WTC11 (cell line): ENCODE results near the gene SPRY2. TPM values are rescaled to one million over a fixed set of nuclear protein-coding genes. Genes with fewer than 3 reads are reported as not detected.
A peak's percentile ranks its signal among the peaks of the same experiment; 100 is the strongest.

Source experiments
- ATAC-seq: fragments of 200-7000 bp; cut with Tn5 transposase; 2 replicates; pipeline ENCODE4 v1.10.0; 2021; ENCODE audit warnings: mild to moderate bottlenecking, moderate library complexity
- CTCF ChIA-PET: fragments of 300-600 bp; sonication (Branson Sonifier 250); formaldehyde crosslinking; loops from one replicate; lab custom pipeline; 2021; ENCODE audit warnings: antibody characterized with exemption; lab: Charles Lee
- POLR2A ChIA-PET: fragments of 350-600 bp; sonication (Branson Sonifier 250); formaldehyde crosslinking; loops from one replicate; lab custom pipeline; 2021; ENCODE audit warnings: antibody characterized with exemption; lab: Charles Lee
- DNase-seq: peaks from one replicate; pipeline ENCODE4 v3.0.0; 2021; ENCODE audit warnings: low spot score
- H3K27ac Mint-ChIP-seq: 2 replicates; pipeline ENCODE4 v1.8.0; 2021; ENCODE audit warnings: mixed read lengths
- H3K27me3 Mint-ChIP-seq: 2 replicates; pipeline ENCODE4 v1.8.0; 2021; ENCODE audit warnings: low read depth, mild to moderate bottlenecking, moderate library complexity, mixed read lengths
- H3K36me3 Mint-ChIP-seq: 2 replicates; pipeline ENCODE4 v1.8.0; 2021; ENCODE audit warnings: mixed read lengths
- H3K4me1 Mint-ChIP-seq: 2 replicates; pipeline ENCODE4 v1.8.0; 2022; ENCODE audit warnings: mixed read lengths
- H3K4me3 Mint-ChIP-seq: 2 replicates; pipeline ENCODE4 v1.8.0; 2021; ENCODE audit warnings: mild to moderate bottlenecking, moderate library complexity, mixed read lengths
- H3K9me3 Mint-ChIP-seq: 2 replicates; pipeline ENCODE4 v1.8.0; 2021; ENCODE audit warnings: mixed read lengths
- ATF1 ChIP-seq: sonication (generic); formaldehyde crosslinking; IDR thresholded peaks from 2 replicates; pipeline ENCODE4 v1.8.1; 2023; ENCODE audit warnings: mild to moderate bottlenecking, moderate library complexity, missing genetic modification reagents
- ATF3 ChIP-seq: sonication (generic); formaldehyde crosslinking; conservative IDR thresholded peaks from 2 replicates; pipeline ENCODE4 v1.8.1; 2022; ENCODE audit warnings: mild to moderate bottlenecking, missing genetic modification reagents
- CDX4 ChIP-seq: fragments of 250-450 bp; sonication (Bioruptor Pico); IDR thresholded peaks from 2 replicates; pipeline ENCODE4 v1.9.0; 2021; ENCODE audit warnings: moderate library complexity, mild to moderate bottlenecking, inconsistent platforms, borderline replicate concordance
- E2F5 ChIP-seq: sonication (generic); formaldehyde crosslinking; IDR thresholded peaks from 2 replicates; pipeline ENCODE4 v1.8.1; 2022; ENCODE audit warnings: mild to moderate bottlenecking, moderate library complexity, missing genetic modification reagents
- GABPB1 ChIP-seq: sonication (generic); formaldehyde crosslinking; IDR thresholded peaks from 2 replicates; pipeline ENCODE4 v1.8.1; 2023; ENCODE audit warnings: mild to moderate bottlenecking, missing genetic modification reagents
- IRF1 ChIP-seq: sonication (generic); formaldehyde crosslinking; IDR thresholded peaks from 2 replicates; pipeline ENCODE4 v1.8.0; 2023; ENCODE audit warnings: missing genetic modification reagents
- JAZF1 ChIP-seq: fragments of 250-450 bp; sonication (Bioruptor Pico); IDR thresholded peaks from 2 replicates; pipeline ENCODE4 v1.9.0; 2021; ENCODE audit warnings: moderate library complexity, mild to moderate bottlenecking, inconsistent platforms
- NR2C2 ChIP-seq: sonication (generic); formaldehyde crosslinking; IDR thresholded peaks from 2 replicates; pipeline ENCODE4 v1.8.0; 2022; ENCODE audit warnings: mild to moderate bottlenecking, missing genetic modification reagents
- PRDM15 ChIP-seq: sonication (generic); formaldehyde crosslinking; IDR thresholded peaks from 2 replicates; pipeline ENCODE4 v1.8.0; 2022; ENCODE audit warnings: missing genetic modification reagents
- PREB ChIP-seq: sonication (generic); formaldehyde crosslinking; IDR thresholded peaks from 2 replicates; pipeline ENCODE4 v1.8.1; 2022; ENCODE audit warnings: mild to moderate bottlenecking, missing genetic modification reagents, moderate library complexity, borderline replicate concordance
- PRRX2 ChIP-seq: fragments of 250-450 bp; sonication (Bioruptor Pico); IDR thresholded peaks from 2 replicates; pipeline ENCODE4 v1.8.0; 2021; ENCODE audit warnings: mild to moderate bottlenecking
- SMAD3 ChIP-seq: sonication (generic); formaldehyde crosslinking; IDR thresholded peaks from 2 replicates; pipeline ENCODE4 v1.8.0; 2022; ENCODE audit warnings: missing genetic modification reagents, mild to moderate bottlenecking, borderline replicate concordance
- SMAD4 ChIP-seq: sonication (generic); formaldehyde crosslinking; IDR thresholded peaks from 2 replicates; pipeline ENCODE4 v1.8.0; 2022; ENCODE audit warnings: mild to moderate bottlenecking, missing genetic modification reagents
- TCF7 ChIP-seq: sonication (generic); formaldehyde crosslinking; IDR thresholded peaks from 2 replicates; pipeline ENCODE4 v1.8.0; 2022; ENCODE audit warnings: mild to moderate bottlenecking, low read depth, missing genetic modification reagents, moderate library complexity
- ZBTB21 ChIP-seq: sonication (generic); formaldehyde crosslinking; IDR thresholded peaks from 2 replicates; pipeline ENCODE4 v1.8.1; 2023; ENCODE audit warnings: mild to moderate bottlenecking, missing genetic modification reagents, borderline replicate concordance
- ZNF138 ChIP-seq: sonication (generic); formaldehyde crosslinking; conservative IDR thresholded peaks from 2 replicates; pipeline ENCODE4 v1.8.1; 2022; ENCODE audit warnings: mild to moderate bottlenecking, moderate library complexity, missing genetic modification reagents
- ZNF281 ChIP-seq: sonication (generic); formaldehyde crosslinking; IDR thresholded peaks from 2 replicates; pipeline ENCODE4 v1.8.0; 2023; ENCODE audit warnings: mild to moderate bottlenecking, missing genetic modification reagents
- ZNF423 ChIP-seq: fragments of 250-450 bp; sonication (Bioruptor Pico); IDR thresholded peaks from 2 replicates; pipeline ENCODE4 v2.1.2; 2022; ENCODE audit warnings: mild to moderate bottlenecking, moderate library complexity
- ZNF425 ChIP-seq: fragments of 250-450 bp; sonication (Bioruptor Pico); conservative IDR thresholded peaks from 2 replicates; pipeline ENCODE4 v1.9.0; 2021; ENCODE audit warnings: mild to moderate bottlenecking
- ZNF671 ChIP-seq: fragments of 250-450 bp; sonication (Bioruptor Pico); IDR thresholded peaks from 2 replicates; pipeline ENCODE4 v1.8.0; 2021; ENCODE audit warnings: mild to moderate bottlenecking
- total RNA-seq: library from RNA; stranded (reverse); gene quantifications from 3 replicates; pipeline ENCODE4 v1.2.3, GENCODE V29; 2021

The SPRY2 gene
- total RNA-seq, 1 experiment from 2014 or later: 63.2 TPM

- TF ChIP-seq ZNF281 (CRISPR knock-in tag) (0 out of 2 replicates have a peak, but pooled peaks have one; percentile 18), ATF1 (no peak), IRF1 (CRISPR knock-in tag) (no peak; the same call in 1 of the 2 replicates), ATF3 (CRISPR knock-in tag) (no peak), ZNF671 (CRISPR knock-in tag) (no peak), ZNF425 (CRISPR knock-in tag) (no peak), JAZF1 (CRISPR knock-in tag) (no peak), E2F5 (CRISPR knock-in tag) (peak; percentile 61; the same call in 1 of the 2 replicates), SMAD4 (CRISPR knock-in tag) (no peak), ZNF138 (CRISPR knock-in tag) (no peak), ZNF423 (CRISPR knock-in tag) (peak; percentile 40; the same call in 1 of the 2 replicates), CDX4 (no peak)
- TF ChIP-seq, all 79 proteins: peak for 17
These were observed at the start of gene SPRY2 (continued) for GRCh38 chr13:80341101-80341755.

- DNase-seq (no peak), ATAC-seq (no peak)
- no peak overlapping the region for H3K4me3 Mint-ChIP-seq
- CTCF ChIA-PET: no interaction called here
- POLR2A ChIA-PET: no interaction called here
- no peak overlapping the region for H3K27ac Mint-ChIP-seq
- H3K36me3 Mint-ChIP-seq: peaks cover 12% of the 10 kb centered on the region
- no peaks in the 10 kb centered on the region; the same call in 1 of the 2 replicates for H3K27me3 Mint-ChIP-seq
- H3K4me1 Mint-ChIP-seq: no peaks in the 10 kb centered on the region
- H3K9me3 Mint-ChIP-seq: peaks cover 28% of the 10 kb centered on the region
- TF ChIP-seq SMAD3 (CRISPR knock-in tag) (no peak), ZNF671 (CRISPR knock-in tag) (no peak), GABPB1 (CRISPR knock-in tag) (no peak), TCF7 (CRISPR knock-in tag) (no peak), PRRX2 (no peak), SMAD4 (CRISPR knock-in tag) (no peak), ZNF423 (CRISPR knock-in tag) (no peak), NR2C2 (no peak), PREB (no peak), PRDM15 (CRISPR knock-in tag) (no peak), ZNF281 (CRISPR knock-in tag) (no peak), ZBTB21 (no peak)
These were observed 49.4 kb upstream of the SPRY2 start for GRCh38 chr13:80390338-80390737.
